GM21381 (cell line): ENCODE data around the gene MACIR.

Experiments
- ATAC-seq: cut with Tn5 transposase; IDR thresholded peaks from one replicate; pipeline ENCODE4 v1.9.1; 2021; ENCODE audit warnings: mild to moderate bottlenecking, moderate library complexity; ENCODE audit not compliant: unreplicated experiment

Gene MACIR

DNA sequence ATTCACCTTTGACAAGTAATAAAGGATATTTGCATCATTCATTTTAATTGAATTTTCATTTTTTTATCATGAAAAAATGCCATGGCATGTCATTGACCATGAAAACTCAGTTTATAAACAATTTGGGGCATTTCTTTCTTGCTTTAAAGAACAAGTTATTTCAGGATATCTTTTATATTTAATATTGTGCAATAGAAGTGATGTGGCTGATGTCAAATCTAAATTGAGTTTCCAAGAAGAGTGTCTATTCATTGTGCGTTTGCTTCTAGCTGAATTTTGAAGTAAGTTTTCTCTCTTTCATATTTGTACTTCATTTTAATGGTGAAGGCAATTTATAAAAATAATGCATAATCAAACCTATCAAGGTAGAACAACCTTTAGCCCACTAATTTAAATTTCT lies 30.5 kb downstream of the MACIR start:
- no peak for ATAC-seq

DNA sequence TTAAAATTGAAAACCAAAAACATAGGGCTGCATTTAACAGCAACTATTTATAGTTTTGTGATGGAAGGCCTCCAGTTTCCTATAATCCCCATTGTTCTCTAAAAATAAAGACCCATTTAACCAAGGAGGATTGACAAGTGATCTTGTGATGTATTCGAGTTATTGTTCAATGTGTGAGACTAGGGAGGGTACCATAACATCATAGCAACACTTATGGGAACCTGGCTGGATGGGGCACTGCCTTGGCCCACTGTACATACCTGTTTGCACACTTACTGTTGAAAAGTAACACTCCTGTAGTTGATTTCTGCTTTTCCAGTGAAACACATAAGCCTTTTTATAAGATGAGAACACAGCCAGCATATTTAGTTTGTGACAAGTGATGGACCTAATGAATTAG lies 32.3 kb downstream of the MACIR start:
- ATAC-seq = no peak

DNA sequence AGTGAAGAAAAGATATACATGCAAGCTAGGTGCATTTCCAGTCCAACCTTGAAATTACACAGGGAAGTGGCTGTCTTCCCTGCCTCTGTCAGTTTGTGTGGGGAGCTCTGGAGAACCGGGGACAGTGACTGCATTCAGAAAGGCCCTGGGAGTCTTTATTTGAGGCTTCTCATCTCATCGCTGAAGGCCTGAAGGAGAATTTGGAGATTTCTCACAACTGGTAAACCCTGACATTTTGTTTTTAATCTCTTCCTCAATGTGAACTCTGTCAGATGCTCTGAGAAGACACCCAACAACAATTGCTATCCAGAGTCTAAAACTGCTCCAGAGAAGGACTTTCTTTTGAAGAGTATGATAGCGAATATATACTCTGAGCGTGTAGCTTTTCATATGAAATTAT lies 33.0 kb downstream of the MACIR start:
- no peak for ATAC-seq

DNA sequence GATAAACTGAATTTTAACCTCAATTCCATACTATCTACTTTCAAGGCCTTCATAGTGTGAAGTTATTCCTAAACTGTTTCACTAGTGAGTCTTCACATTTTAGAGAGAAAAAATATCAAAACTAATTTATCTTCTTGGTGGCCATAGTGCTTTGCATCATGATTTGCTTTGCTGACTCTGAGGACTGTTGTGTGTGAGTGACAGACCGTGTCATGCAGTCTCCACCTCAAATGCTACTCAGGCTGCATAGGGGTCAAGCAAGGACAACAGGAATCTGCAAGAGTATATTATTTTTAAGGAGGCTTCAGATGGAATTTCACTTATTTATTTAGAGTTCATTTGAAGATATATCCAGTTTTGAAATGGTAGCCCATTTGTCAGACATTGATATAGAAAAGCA lies 34.5 kb downstream of the MACIR start:
- ATAC-seq = no peak

DNA sequence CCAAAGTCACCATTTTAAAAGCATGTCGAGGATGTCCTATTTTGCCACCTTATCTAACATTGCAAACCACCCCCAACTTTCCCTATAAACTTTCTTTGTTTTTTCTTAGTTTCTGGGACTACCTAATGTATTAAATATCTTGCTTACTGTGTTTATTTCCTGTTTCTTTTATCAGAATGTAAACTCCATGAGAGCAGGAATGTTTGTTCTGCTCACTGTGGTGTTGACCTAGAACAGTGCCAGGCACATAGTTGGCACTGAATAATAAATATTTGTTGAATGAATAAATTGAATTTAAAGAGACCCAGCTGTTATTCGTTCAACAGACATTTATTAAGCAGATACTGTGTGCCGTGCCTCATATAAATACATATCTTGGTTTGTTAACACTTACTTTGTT lies 35.2 kb downstream of the MACIR start:
- ATAC-seq = no peak

DNA sequence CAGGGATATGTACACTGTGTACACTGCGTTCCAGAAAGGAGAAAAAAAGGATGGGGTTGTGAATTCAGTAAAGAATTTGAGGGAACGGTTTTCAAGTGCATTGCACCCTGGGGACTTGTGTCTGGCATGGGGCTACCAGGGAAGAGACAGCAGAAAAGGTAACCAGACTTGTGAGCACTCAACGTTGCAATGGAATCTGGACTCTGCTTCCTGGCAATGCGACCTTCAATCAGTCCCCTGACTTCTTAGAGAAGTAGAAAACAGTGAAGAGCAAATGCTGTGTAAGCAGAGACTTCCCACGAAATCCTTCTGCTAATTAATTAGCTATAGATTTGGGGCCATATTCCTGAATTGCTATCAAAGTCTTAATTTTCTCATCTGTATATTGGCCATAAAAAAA lies 36.3 kb downstream of the MACIR start:
- ATAC-seq = no peak

DNA sequence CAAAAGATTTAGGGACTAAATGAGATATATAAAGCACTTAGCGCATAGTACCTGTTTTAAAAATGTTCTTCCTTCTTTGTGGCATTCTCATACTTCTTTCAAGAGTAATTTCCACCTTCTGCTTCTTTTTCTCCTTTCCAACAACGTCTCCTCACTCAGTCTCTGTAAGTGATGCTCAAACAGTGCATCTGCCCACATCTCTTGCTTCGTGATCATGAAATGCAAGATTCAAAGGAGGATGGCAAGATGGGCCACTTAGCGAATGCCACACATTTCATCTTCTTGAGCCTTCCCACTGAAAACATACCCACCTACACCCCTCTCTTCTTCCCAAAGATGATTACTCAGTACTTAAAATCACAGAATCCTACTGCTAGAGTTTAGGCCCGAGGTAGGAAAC lies 36.9 kb downstream of the MACIR start:
- ATAC-seq = no peak

DNA sequence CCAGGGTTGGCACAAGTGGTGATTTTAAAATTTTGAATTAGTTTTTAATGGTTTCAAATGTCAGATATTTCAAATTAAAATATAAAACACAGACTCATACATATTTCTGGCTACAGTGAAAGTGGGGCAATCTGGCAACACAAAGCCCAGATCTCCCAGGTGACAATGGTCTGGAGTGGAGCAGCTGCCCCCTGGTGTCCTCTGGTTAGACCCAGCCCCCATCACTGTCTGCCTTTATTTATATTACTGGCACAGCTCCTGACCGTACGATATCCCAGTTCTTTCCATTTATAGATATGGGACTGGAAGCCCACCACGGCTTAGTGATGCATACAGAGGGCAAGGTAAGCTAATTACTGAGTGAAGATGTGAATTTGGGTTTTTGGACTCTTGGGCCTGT lies 37.3 kb downstream of the MACIR start:
- ATAC-seq = no peak

DNA sequence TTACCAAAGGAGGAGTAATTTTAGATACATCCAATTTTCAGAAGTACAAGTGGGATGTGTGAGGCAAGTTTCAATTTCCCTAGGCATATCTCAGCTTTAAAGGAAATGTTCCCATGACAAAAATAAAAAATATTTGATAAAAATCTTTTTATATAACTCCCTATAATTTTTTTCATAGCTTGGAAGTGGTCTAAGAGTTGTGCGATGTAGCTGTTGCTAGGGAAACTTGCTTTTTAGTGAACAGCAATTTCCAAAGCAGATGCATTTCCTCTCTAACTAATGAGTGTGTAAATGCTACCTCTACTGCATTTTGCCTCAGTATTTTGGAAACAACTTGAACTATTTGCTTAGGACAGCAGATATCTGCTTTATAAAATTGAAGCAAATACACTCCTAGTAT lies 39.6 kb downstream of the MACIR start:
- ATAC-seq = no peak

DNA sequence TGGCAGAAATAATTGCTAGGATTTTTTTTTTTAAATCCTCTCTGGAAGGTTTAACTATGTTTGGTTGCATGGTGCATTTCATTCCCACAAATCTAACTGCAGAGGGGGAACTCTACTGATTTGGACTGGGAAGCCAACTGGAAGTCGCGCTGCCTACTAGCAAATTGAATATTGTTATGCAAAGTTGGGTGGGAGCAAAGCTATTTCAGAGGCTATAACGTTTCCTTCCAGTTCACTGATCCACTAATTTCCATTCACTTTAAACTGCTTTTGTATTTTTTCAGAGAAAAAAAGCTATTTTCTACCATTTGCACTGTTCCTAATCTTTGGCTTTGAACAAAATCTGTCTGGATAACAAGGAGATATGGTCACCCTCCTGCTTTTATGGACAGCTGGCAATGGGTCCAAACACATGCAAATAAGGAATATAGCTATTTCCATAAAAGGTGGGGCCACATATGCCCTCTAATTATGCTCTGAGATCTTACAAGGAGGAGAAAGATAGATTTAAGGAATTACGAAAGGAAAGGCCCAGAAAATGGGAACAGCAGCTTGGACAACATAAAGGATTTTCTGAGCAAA lies 40.1 kb downstream of the MACIR start:
- no peak for ATAC-seq

DNA sequence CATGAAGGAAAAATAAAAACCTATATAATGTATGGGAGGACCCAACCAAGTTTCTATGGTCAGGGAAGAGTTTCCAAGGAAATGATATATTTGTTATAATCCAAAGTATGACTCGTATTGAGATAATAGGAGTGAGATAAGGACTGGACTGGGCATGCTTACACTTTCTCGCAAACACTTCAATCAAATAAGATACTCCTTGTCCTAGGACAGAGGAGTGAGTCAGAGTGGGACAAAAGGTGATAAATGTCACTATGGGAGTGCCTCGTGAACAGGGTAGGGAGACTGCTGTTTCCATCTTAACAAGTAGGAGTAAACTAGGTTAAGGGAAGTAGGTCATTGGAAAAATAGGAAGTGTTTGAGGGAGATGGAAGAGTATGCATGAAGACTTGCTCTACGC lies 47.2 kb downstream of the MACIR start:
- no peak for ATAC-seq

DNA sequence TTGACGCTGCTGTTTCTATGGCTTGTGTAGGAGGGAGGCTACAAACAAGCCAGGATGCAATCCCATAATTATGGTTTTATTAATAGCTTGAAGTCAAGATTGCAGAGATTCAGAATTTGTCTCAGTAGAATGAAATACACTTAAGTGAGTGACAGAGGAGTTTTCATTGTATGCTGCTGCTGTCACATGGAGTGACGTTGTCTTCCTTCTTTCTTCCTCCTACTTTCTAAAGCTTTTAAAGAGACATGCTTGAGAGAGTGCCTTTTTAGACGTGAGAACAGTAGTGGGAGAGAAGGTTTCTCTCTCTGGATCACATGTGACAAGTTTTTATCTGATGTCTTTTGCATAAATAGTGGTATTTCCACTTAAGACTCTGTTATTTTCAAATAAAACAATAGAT lies 48.9 kb downstream of the MACIR start:
- no peak for ATAC-seq

DNA sequence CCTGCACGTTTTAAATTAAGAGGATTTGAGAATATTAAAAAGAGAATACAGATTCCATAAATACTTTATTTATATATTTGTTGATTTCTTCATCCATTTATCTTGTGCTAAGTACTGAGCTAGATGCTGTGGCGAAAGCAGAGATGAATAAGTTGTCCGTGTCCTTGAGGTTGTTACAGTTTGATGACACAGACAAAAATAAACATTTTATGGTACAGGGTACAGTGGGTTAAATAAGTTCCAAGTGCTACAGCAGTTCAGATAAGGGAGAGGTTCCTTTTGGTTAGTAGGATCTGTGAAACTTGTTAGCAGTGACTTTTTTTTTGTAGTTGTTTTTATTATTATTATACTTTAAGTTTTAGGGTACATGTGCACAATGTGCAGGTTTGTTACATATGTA lies 50.2 kb downstream of the MACIR start:
- no peak for ATAC-seq

DNA sequence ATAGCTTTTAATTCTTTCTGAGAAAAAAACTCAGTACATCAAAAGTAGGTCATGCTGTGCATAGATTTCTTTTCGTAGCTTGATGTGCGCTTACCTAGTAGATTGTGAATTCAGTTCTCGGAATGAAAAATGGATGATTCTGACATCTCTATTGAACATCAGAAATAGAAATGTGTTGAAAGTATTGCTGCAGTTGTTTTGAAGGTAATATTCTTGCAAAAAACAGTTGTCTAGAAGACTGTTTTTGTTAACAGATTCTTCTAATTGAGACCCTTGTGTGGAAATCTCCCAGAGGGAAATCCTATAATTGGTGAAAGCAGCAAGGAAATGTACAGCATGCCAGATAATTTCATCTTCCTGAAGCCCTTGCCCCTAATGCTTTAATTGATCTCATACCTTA lies 54.5 kb downstream of the MACIR start:
- no peak for ATAC-seq

DNA sequence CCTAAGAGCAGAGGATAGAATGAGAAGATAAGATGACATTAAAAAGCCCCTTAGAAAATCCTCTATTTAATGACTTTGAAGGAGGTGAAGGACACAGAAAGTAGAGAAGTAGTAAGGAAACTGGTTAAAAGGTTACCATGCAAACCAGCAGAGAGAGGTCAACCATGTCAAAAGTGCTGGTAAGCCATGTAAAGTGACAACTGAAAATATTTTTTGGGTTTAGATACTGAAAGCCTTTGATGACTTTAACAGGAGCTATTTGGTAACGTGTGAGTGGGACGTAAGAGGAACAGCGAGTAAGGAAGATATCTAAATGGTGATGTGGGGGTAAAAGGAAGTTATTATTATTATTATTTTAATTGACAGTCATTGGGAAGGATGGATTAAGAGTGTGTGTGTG lies 56.9 kb downstream of the MACIR start:
- no peak for ATAC-seq

DNA sequence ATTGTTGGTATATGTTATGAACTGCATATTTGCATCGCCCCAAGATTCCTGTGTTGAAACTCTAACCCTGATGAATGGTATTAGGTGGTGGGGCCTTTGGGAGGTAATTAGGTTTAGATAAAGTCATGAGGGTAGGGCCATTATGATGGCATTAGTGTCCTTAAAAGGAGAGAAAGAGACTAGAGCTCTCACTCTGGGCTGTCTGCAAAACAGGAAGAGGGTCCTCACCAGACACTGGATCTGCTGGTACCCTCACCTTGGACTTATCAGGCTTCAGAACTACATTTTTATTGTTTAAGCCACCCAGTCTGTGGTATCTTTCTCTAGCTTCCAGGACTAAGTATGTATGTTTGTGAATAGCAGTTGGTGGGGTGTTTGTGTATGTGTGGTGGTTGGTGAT lies 68.9 kb downstream of the MACIR start:
- no peak for ATAC-seq

DNA sequence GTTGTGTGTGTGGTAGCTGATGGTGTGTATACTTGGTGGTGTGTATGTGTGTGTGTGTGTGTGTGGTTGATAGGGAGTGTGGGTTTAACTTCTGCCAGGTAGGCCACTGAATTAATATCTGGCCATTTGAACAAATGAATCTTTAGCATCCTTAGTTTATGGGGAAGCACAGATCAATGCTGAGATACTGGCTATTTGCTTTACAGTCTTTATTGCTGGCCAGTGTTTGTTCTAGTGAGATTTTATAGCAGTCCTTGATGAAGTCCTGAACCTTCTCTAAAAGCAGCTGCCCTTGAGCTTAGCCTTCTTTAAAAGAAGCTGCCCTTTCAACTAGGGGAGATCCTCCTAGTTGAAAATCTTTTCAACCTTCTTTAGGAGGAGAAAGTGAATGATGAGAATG lies 69.3 kb downstream of the MACIR start:
- ATAC-seq = no peak
